Lower lobe of right lung (tissue), 2 donors: ENCODE results near the gene AKAP14. TPM values are rescaled to one million over a fixed set of nuclear protein-coding genes. Genes with fewer than 3 reads are reported as not detected.
"Not testable (repeated sequence)": the region's sequence is repeated elsewhere in the genome, so short reads cannot be mapped to it uniquely, and the experiment has no call there.

Experiments used
- ATAC-seq, 2 donors: fragments of 200-7000 bp; cut with Tn5 transposase; one replicate each; pipeline ENCODE4 v1.9.1; 2020 to 2022; ENCODE audit warnings: mild to moderate bottlenecking in 2 of 2, moderate library complexity in 2 of 2
- DNase-seq: peaks from one replicate; pipeline ENCODE4 v3.0.0-alpha.2; 2020
- H3K27ac ChIP-seq: fragments of 200-600 bp; one replicate; pipeline ENCODE4 v1.8.0; 2022
- H3K27me3 ChIP-seq: fragments of 200-600 bp; one replicate; pipeline ENCODE4 v1.8.0; 2022; ENCODE audit warnings: low read depth
- H3K36me3 ChIP-seq: fragments of 200-600 bp; one replicate; pipeline ENCODE4 v1.8.0; 2022; ENCODE audit warnings: mild to moderate bottlenecking
- H3K4me1 ChIP-seq: fragments of 200-600 bp; one replicate; pipeline ENCODE4 v1.8.0; 2022
- H3K4me3 ChIP-seq: fragments of 200-600 bp; one replicate; pipeline ENCODE4 v1.8.0; 2022; ENCODE audit warnings: mild to moderate bottlenecking
- H3K9me3 ChIP-seq: fragments of 200-600 bp; one replicate; pipeline ENCODE4 v1.8.0; 2022
- intact Hi-C: fragments of 100-400 bp; cut with DNase I; formaldehyde crosslinking; loops from one replicate; pipeline ENCODE4 v1.11.0; 2022
- total RNA-seq: library from RNA; stranded (reverse); fragmentation: NEBNext Ultra II Directional; extraction: Animal tissue kit (Norgen Biotek cat#: 25700); gene quantifications from one replicate; pipeline ENCODE4 v1.2.1, GENCODE V29; 2021
- TF ChIP-seq, protein P1 (sequence below): fragments of 200-600 bp; IDR thresholded peaks from one replicate; pipeline ENCODE4 v1.8.0; 2022; ENCODE audit warnings: antibody characterized with exemption, mild to moderate bottlenecking
- donor health status: DM: no; HTN: yes; CAD: no; lungs with severe emphysema.

AKAP14 gene
- total RNA-seq, 1 donor from 2014 or later = 4.8 TPM

DNA sequence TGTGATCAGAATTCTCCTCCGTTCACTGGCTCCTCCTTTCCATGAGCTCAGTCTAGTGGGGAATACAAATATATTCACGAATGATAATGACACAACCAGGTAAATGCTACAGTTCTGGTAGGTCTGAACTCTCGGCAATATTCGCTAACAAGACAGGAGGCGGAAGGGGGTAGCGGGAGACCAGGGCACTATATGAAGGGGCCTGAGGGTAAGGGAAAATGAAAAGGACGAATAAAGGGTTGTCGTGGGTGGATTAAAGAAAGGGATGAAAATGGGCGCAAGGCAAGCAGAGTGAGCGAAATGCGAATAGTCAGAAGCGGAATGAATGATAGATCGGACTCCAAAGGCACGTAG lies 47.1 kb downstream of the AKAP14 start:
- peak overlapping the region; percentile 88 for H3K27ac ChIP-seq
- peak overlapping the region; percentile 76 for H3K4me3 ChIP-seq
- peaks cover 15% of the 10 kb centered on the region for H3K4me1 ChIP-seq
- DNase-seq (no peak), ATAC-seq (peak; percentile 20 to 46)
- intact Hi-C loops = no loop called here
- H3K27me3 ChIP-seq = no peaks in the 10 kb centered on the region
- no peaks in the 10 kb centered on the region for H3K9me3 ChIP-seq
- TF ChIP-seq, protein P1, sequence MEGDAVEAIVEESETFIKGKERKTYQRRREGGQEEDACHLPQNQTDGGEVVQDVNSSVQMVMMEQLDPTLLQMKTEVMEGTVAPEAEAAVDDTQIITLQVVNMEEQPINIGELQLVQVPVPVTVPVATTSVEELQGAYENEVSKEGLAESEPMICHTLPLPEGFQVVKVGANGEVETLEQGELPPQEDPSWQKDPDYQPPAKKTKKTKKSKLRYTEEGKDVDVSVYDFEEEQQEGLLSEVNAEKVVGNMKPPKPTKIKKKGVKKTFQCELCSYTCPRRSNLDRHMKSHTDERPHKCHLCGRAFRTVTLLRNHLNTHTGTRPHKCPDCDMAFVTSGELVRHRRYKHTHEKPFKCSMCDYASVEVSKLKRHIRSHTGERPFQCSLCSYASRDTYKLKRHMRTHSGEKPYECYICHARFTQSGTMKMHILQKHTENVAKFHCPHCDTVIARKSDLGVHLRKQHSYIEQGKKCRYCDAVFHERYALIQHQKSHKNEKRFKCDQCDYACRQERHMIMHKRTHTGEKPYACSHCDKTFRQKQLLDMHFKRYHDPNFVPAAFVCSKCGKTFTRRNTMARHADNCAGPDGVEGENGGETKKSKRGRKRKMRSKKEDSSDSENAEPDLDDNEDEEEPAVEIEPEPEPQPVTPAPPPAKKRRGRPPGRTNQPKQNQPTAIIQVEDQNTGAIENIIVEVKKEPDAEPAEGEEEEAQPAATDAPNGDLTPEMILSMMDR = no peak
- H3K36me3 ChIP-seq = no peaks in the 10 kb centered on the region

- H3K4me3 ChIP-seq = peak within 1 kb of the TSS; percentile 76
- DNase-seq (peak; percentile 80), ATAC-seq (peak; percentile 96 to 98)
- intact Hi-C loops = no loop called here
- H3K36me3 ChIP-seq = no peaks in the 10 kb centered on the region
- no peaks in the 10 kb centered on the region for H3K27me3 ChIP-seq
- H3K4me1 ChIP-seq = peaks cover 15% of the 10 kb centered on the region
- TF ChIP-seq, protein P1 = no peak
- H3K9me3 ChIP-seq = no peaks in the 10 kb centered on the region
- H3K27ac ChIP-seq = peak within 1 kb of the TSS; percentile 88
Measured at GRCh38 chrX:119943185-119943988, 47.7 kb downstream of the AKAP14 start, which contains the start of gene NKAP. Gene NKAP (minus strand): TSS chrX:119943751. CDS start chrX:119943605, 146 bp downstream.

DNA sequence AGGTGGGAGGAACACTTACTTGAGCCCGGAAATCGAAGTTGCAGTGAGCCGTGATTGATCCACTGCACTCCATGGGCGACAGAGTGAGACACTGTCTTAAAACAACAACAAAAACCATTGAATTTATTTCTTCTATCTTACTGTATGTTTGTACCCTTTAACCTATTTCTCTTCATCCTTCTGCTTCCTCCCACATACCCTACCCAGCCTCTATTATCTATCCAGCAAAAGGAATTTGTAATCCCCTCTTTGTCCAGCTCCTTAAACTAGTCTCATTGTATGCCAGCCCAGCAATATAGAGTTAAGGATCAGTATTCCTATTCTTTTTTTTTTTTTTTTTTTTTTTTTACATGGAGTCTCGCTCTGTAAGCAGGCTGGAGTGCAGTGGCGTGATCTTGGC lies 49.8 kb downstream of the AKAP14 start:
- no peak overlapping the region for H3K27ac ChIP-seq
- TF ChIP-seq, protein P1 = no peak
- no peak for DNase-seq
- intact Hi-C loops = no loop called here
- H3K4me3 ChIP-seq = no peak overlapping the region
- no peak for ATAC-seq
- no peaks in the 10 kb centered on the region for H3K36me3 ChIP-seq
- no peaks in the 10 kb centered on the region for H3K27me3 ChIP-seq
- no peaks in the 10 kb centered on the region for H3K9me3 ChIP-seq
- H3K4me1 ChIP-seq = peaks cover 15% of the 10 kb centered on the region

DNA sequence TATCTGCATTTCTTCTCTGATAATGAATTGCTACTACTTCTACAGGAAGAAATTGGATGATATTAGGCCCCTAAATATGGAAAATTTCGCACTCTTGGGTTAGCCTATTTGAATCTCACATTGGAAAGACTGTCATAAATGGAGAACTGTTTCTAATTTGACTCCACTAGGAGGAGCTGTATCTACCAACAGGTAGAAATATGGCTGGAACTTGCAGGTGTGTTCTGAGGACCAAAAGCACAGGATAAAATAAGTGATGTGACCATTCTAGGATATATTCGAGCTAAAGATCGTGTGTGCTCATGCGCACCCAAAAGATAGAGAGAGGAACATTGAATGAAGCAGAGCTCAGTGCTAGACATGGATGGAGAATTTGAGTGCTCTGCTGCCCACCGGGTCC lies 52.7 kb downstream of the AKAP14 start:
- no peaks in the 10 kb centered on the region for H3K4me1 ChIP-seq
- TF ChIP-seq, protein P1 = no peak
- intact Hi-C loops = no loop called here

DNA sequence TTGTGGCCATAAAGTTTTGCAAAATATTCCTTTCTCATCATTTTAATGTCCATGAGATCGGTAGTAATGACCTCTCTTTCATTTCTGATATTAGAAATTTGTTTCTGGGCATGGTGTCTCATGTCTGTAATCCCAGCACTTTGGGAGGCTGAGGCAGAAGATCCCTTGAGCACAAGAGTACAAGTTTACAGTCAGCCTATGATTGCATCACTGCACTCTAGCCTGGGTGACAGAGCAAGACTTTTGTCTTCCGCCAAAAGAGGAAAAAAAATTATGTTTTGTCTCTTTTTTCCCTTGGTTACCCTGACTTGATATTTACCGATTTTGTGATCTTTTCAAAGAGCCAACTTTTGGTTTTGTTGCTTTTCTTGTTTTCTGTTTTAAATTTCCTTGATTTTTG lies 58.7 kb downstream of the AKAP14 start:
- DNase-seq (no peak), ATAC-seq (no peak)
- Histone ChIP-seq H3K4me3 (no peak overlapping the region), H3K27me3 (no peaks in the 10 kb centered on the region), H3K36me3 (no peaks in the 10 kb centered on the region), H3K27ac (no peak overlapping the region), H3K4me1 (no peaks in the 10 kb centered on the region), H3K9me3 (no peaks in the 10 kb centered on the region)
- TF ChIP-seq, protein P1 = no peak
- intact Hi-C loops = no loop called here

More for the DNA sequence above, 52.7 kb downstream of the AKAP14 start:
- no peaks in the 10 kb centered on the region for H3K9me3 ChIP-seq
- no peaks in the 10 kb centered on the region for H3K36me3 ChIP-seq
- H3K4me3 ChIP-seq = no peak overlapping the region
- H3K27ac ChIP-seq = no peak overlapping the region
- no peaks in the 10 kb centered on the region for H3K27me3 ChIP-seq
- no peak for ATAC-seq
- DNase-seq = no peak

DNA sequence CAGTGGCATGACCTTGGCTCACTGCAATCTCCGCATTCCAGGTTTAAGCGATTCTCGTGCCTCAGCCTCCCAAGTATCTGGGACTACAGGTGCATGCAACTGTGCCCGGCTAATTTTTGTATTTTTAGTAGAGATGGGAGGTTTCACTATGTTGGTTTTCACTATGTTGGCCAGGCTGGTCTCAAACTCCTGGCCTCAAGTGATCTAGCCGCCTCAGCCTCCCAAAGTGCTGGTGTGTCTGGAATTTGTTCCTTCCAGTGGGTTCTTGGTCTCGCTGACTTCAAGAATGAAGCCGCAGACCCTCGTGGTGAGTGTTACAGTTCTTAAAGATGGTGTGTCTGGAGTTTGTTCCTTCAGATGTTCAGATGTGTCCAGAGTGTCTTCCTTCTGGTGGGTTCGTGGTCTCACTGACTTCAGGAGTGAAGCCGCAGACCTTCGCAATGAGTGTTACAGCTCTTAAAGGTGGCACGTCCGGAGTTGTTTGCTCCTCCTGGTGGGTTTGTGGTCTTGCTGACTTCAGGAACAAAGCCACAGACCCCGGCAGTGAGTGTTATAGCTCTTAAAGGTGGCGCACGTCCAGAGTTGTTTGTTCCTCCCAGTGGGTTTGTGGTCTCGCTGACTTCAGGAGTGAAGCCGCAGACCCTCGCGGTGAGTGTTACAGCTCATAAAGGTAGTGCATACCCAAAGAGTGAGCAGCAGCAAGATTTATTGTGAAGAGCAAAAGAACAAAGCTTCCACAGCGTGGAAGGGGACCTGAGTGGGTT lies 60.3 kb downstream of the AKAP14 start:
- H3K4me1 ChIP-seq, DNase-seq, H3K9me3 ChIP-seq, H3K4me3 ChIP-seq, intact Hi-C loops, H3K36me3 ChIP-seq, ATAC-seq, H3K27me3 ChIP-seq, H3K27ac ChIP-seq: not testable (repeated sequence)
